Stimulated activated CD4-positive, alpha-beta T cell treated with anti-CD3 and anti-CD28 coated beads, TNF-alpha, amount 100 ng/mL, for 1 hour (primary cell): ENCODE results near the gene CPNE5.

Source experiments
- DNase-seq, 3 donors: peaks; one replicate each; pipeline ENCODE4 v3.0.0-alpha.2; 2020; ENCODE audit warnings: low read depth in 3 of 3, low spot score in 1 of 3

CPNE5 gene

DNA sequence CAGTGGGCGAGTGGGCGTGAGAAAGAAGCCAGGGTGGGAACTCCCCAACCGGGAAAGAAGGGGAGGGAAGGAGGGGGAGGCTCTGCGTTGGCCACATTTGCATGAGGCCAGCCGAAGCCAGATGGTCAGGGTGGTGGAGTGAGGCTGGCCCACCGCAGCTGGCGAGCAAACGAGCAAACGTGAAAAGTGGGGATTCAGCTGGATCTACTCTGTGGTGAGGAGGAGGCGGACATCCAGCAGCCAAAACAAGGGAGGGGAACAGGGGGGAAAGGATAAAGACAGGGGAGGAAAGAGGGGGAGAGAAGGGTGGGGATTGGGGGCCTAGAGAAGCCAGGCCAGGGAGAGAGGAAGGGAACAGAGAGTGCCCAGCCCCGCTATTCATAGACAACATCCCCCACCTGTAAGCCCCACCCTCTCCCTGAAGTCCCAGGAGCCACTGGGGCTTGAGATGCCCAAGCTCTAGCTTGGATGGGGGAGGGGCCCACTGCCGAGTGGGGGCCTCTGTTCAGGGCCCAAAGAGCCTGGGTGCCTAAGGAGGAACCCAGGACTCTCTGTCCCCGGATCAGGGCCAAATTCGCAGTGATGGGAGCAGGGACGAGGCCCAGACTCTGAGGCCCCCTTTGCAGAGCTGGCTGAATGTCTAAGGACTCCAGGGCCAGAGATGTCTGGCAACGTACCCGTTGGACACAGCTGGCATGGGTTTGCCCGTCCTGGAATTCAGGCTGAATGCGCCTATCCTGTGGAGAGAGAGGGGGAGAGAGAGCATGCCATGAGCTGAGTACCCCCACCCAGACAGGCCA, 45.1 kb downstream of the CPNE5 start:
- no peak for DNase-seq

DNA sequence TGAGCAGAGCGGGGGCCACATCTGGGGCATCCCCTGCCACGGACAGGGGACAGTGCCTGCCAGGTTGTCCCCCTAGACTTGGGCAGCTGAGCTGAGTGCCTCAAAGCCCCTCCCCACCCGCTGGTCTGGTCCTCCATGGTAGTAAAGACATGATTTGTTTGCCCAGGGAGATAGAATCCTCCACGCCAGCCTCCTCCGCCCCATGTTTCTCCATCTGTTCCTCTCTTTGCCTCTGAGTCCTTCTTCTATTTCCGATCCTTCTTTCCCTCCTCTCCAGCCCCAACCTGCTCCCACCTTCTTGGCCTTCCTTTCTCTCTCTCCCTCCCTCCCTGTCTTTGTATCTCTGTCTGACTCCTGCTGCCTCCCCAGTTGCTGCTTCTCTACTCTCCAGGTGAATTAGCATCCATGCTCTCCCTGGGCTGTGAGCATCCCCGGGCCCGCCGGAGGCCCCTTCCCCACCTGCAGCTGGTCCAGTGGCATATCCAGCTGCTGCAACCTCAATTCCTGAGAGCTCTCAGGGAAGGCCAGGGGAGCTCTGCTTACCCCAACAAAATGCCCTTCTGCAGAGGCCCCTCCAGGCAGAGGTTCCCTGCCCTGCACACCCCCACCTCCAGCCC, 45.8 kb downstream of the CPNE5 start:
- DNase-seq = no peak

DNA sequence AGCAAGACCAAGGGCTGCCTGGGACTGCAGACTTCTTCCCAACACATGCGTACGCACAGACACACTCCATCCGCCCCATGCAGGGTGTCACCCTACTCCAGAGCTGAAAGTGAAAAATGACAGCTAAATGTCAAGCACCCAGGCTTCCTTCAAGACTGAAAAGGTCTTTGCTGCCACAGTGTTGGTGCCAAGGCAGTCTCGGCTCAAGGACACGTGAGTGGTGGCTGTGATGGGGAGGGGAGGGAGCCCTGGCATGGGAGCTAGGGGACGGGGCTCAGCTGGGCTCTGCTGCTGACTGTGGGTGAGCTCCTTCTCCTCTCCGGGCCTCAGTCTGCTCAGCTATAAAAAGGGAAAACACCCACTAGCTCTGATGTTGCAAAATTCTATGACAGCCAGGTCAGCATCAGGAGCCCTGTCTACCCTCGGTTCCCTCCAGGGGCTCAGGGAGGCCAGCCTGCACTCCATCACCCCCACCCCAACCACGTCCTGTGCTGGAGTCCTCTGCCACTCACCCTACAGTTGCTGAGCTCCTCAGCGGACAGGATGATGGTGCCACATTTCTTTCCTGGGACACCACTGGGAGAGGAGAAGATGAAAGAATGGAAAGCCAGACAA, 47.6 kb downstream of the CPNE5 start:
- no peak for DNase-seq

DNA sequence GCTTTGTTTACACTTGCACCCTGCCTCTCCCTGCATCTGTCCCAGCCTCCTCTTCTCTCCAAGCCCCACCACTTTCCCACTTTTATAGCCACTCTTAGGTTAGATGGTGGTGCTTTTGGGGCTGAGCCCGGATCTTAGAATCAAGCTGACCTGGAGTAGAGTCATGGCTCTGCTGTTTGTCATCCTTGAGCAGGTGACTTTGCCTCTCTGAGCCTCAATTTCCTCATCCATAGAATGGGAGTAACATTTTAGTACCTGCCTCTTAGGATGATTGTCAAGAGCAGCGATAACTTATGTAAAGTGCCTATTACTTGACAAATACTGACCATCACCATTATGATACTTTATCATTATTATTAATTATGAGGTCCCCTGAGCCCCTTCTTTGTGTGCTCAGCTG, 48.2 kb downstream of the CPNE5 start:
- no peak for DNase-seq

DNA sequence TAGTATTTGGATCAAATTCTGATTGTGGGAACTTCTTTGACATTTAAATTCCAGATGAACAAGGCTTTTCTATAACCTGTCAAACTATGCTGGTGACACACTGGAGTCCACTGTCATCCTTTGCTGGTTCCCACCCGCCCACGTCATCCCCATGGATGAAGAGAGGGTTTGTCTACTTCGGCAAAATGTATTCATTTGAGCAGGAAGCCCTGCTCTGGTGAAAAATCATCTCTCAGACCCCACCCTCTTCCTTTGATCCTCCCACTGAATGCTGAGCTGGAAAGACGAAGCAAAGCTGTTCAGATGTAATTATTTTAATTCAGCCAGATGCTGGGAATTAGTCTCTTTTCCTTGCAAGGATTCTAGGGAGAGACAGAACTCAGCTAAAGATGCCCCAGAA, 50.5 kb downstream of the CPNE5 start:
- no peak for DNase-seq

DNA sequence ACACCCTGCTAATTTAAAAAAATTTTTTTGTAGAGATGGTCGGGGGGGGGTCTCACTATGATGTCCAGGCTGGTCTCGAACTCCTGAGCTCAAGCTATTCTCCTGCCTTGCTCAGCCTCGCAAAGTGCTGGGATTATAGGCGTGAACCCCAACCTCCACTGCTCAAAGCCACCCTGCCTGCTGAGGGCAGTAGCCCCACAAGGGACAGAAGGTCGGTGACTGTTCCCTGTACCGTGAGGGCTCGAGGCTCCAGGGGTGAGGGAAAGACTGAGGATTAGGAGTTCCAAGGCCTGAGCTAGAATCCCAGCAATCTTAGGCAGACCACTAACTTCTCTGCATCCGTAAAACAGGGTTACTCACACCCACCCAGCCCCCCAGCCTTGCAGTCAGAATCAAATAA, 51.1 kb downstream of the CPNE5 start:
- no peak for DNase-seq

DNA sequence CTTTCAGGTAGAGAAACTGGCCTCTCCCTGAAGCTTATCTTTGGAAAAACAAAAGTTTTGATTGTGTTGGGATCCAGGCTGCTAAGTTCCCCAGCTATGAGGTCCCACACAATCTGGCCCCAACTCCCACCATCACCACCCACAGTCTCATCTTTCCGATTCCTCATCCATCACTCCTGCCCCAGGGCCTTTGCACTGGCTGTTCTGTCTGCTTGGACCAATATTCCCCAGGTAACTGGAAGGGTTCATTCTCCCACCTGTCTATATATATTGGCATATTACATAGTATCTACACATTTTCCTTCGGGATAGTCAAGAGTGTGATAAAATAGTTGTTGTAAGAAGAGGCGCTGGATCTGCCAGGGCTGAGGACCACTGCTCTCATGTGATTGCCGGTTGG, 52.0 kb downstream of the CPNE5 start:
- no peak for DNase-seq

DNA sequence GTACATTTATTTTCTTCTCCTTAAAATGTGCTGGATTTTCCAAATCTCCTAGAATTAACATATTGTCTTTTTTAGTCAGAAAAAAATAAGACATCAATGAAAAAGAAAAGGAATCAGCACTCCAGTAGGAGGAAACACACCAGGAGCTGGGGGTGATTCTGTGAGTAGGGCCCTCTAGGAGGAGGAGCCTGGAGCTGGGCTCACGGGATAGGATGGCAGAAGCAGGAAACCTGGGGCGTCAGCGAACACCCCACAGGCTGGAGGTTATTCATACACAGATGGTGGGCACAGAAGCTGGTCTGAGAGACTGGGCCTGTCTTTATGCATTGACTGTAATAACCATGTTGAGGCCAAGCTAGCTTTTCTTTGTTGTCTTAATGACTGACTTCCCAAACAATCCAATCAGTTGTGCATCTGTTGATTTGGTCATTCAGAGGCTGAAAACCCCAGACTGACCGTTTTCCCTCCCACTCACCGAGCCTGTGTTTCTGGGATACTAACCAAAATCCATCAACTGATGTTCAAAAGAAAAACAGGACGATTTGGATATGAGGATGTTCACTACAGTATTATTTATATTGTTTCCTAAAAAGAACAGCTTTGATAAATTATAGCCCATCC, 53.1 kb downstream of the CPNE5 start:
- no peak for DNase-seq

DNA sequence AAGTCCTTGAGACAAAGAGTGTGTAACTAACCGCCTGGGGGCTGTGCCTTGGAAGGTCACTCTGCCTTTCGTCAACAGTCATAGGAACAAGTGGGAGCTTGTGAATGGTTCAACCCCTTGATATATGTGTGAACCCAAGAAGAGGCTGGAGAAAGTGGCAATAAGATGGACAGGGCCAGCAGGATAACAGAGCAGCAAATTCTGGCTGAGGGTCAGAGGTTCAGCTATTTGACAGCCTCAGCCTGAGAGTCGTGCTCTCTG, 54.9 kb downstream of the CPNE5 start:
- no peak for DNase-seq

DNA sequence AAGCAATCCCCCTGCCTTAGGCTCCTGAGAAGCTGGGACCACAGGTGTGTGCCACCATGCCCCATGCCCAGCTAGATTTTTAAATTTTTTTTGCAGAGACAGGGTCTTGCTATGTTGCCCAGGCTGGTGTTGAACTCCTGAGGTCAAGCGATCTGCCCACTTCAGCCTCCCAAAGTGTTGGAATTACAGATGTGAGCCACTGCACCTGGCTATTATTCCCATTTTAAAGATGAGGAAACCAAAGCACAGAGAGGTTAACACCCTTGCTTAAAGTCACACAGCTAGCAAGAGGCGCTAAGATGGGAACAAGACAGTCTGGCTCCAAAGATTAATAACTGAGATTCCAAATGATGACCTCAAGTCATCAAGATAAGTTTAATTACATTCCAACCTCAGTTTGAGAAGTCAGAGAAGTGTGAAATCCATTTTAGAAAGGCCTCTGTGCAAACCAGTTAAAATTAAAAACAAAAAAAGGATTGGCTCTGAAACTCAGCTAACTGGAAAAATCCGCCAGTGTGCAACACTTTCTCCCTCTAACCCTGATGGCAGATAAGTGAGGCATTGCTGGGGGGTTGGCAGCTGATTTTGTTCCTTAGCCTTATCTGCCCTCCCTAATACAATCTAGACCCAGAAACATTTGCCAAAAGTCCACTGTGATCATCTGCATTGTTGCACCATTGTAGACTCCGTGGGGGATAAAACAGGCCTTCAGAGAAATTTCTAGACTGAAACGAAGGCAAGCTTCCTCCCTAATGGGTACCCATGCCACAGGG, 55.5 kb downstream of the CPNE5 start:
- DNase-seq = no peak

DNA sequence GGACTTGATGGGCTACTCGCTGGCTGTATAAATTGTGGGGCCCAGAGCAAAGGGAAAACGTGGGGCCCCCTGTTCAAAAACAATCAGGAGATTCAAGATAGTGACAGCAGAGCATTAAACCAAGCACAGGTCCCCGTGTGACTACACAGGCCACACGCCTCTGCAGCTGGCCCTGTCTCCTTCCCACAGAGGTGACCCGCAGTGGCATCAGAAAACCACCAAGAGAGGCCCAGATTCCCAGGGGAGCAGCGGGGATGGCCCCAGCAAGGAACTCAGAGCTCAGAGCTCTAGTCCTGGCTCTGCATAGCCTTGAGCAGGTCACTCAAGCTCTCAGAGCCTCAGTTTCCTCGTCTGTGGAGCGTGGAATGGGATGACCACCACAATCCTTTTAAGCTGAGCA, 57.6 kb downstream of the CPNE5 start:
- no peak for DNase-seq

DNA sequence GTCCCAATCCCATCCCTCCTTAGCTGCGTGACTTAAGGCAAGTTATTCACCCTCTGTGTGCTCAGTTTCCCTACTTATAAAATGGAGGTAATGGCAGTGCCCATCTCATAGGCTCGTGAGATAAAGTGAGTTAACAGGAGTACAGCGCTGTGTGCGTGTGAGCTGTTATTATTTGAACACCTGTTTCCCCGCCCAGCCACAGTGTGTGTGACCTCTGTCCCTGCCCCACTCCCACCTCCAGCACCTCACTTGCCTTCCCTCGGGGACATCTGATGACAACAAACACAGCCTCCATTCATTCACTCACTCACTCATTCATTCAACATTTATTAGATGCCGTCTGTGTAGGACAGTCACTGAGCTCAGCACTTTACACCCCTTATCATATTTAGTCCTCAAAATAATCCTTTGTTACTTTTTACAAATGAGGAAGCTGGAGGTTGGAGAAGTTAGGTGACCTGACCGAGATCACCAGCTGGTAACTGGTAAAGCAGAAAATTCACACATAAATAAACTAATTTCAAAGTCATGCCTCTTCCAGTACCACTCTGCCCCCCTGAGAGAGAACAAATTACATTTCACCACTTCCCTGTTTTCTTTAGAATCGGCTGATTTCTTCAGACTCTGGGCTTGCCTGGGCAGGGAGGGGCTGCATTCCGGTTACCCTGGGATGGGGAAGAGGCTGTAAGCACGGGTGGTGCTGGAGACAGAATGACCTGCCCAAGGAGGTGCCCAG, 58.6 kb downstream of the CPNE5 start:
- DNase-seq = no peak

DNA sequence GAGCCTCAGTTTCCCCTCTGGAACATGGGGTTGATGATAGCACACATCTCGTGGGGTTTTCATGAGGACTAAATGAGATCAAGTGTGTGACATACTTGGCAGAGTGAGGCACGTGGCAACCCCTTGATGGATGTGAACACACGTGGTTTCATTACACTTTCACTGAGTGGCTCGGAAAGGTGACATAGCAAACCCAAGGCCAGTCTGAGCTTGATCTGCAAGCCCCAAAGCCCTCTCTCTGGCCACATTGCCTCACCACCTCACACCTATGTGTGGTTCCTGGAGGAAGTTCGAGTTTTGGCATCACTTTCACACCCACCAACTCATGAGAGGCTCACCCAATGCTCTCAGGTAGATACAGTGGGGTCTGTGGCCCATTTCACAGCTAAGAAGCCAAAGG, 60.0 kb downstream of the CPNE5 start:
- DNase-seq = no peak

DNA sequence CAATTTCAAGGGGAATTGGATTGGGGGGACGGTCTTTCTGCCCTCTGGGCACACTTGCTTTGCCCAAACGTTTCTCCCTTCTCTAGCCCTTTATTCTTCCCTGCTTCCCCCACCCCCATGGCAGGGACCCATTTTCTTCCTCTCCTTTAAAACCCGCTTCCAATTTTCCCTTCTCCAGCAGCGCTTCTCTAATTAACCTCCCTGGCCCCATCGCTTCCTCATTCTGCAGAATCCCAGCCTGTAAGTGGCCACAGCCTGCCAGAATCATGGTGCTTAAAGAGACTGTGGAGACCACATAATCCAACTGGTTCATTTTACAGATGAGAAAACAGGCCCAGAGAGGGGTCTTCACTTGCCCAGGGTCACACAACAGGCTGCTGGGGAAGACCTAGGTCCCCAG, 61.4 kb downstream of the CPNE5 start:
- no peak for DNase-seq

DNA sequence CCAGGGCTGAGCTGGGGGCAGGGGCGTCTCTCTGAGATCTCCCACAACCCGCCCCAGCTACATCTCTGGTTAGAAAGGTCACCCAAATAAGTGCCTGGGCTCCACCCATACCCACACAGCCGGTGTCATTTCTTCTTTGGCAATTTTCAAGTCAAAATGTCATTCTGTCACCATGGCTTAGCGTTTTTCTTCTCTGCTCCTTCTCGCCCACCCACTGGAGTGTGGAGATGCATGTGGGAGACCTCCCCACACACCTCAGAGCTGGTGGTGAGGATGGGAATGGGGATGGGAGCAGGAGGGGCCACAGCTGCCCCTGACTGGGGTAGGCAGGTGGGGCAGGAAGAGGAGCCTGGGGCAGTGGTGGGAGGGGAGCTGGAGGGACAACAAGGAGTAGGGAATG, 63.1 kb downstream of the CPNE5 start:
- no peak for DNase-seq

DNA sequence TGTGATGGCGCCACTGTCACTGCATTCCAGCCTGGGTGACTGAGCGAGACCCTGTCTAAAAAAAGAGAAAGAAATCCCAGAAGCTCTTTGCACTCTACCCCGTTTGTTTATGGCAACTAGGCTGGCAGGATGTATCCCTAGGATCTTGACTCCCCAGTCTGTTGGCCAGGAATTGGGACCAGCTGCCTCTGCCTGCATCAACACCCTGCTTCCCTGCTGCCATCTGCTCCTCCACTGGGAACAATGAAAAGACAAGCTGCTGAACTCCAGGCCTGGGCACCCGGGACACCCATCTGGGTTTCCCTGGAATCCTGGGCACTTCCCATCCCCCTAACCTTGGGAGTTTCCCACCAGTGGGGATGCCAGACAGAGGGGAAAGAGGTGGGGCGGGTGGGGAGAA, 64.9 kb downstream of the CPNE5 start:
- DNase-seq = no peak

DNA sequence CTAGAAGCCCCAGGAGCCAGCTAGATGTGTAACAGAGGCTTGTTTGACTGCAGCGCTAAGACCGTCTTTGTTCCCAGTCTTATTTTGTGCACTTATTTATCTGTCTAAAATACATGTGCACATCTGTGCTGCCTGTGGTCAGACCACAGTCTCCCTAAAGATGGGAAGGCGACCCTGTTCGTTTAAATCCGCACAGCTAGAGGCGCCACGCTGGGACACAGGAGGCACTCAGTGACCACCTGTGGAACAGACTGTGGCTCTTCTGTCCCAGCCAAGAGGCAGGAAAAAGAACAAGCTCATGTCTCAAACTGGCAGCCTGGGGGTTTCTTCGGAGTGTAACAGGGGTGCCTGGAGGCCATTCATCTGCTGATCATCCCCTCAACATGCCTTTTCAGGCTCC, 66.8 kb downstream of the CPNE5 start:
- DNase-seq = no peak

DNA sequence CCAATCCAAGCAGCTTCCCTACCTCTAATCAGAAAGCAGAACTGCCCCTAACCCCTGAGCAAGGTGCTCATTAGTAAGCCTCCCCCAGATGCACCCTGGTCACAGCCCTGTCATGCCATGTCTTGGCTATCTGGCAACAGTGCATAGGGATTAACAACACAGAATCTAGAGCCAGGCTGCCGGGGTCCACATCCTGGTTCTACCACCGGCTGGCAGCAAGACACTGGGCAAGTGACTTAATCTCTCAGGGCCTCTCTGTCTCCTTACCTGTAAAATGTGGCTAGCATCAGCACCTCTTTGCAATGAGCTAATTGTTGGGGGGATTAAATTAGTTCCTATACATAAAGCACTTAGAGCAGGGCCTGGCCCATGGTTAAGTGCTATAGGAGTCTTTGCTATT, 68.1 kb downstream of the CPNE5 start:
- DNase-seq = no peak

DNA sequence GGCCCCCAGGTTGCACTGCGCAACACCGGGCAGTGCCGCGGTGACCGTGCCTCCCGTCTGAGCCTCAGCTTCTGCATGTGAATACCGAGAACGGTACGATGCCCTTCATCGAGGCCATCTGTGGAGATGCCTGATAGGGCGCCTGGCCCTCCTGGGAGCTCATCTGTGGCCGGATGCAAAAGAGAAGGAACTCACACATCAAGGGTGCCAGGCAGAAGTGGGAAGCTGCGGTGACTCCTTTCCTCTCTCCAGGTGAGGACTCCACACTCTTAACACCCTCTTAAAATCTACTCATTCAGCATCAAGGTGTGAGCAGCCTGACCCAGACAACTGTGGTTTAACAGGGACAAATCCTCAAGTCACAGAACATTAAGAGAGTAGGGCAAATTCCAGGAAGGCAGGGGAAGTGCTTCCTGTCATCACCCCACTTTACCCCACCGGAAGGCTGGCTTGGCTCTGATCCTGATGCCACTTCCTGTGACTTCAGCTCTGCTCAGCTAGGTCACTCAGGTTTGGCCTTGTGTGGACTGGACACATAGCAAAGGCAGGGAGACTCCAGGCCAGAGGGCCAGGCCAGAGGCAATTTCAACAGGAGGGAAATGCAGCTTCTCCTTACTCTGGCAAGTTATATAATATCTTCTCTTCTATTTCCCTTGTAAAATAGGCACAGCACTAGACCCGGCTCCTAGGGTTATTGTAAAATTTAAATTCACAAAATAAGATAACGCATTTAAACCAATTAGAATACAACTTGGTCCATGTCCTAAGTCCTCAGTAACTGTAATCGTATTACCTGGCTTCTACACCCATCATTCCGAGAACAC, 69.4 kb downstream of the CPNE5 start:
- DNase-seq = no peak

DNA sequence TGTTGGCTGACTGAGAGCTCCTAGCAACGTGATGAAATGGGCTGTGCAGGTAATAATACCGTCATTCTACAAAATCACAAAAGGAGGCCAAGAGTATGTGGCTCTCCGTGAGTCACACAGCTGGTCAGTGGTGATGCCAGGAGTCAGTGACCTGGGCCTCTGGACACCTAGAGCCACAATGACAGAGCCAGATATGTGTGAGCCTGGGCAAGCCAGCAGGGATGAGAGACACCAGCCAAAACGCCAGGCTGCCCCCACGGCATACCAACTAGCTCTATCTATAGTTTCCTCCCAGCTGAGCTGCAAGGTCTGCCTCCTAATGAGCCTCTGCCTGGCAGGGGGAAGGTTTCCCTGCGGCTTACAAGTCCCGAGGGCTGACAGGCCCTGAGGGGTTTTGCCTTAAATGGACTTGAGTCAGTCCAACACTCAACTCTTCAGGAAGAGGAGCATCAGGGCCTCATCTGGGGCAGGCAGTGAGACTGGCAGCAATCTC, 70.0 kb downstream of the CPNE5 start:
- no peak for DNase-seq
